HG03108 (cell line): ENCODE measurements around the gene LRP1.

Experiments
- ATAC-seq: cut with Tn5 transposase; IDR thresholded peaks from one replicate; pipeline ENCODE4 v1.9.1; 2021; ENCODE audit warnings: moderate library complexity; ENCODE audit not compliant: unreplicated experiment

Gene LRP1

GRCh38 chr12:57152639-57153038 is 24.4 kb downstream of the LRP1 start:
- ATAC-seq, result no peak

GRCh38 chr12:57153415-57153997 is 25.2 kb downstream of the LRP1 start:
- ATAC-seq, result no peak

GRCh38 chr12:57154076-57154475 is 25.8 kb downstream of the LRP1 start:
- no peak for ATAC-seq

GRCh38 chr12:57154804-57155434 is 26.6 kb downstream of the LRP1 start:
- no peak for ATAC-seq

GRCh38 chr12:57156701-57157403 is 28.6 kb downstream of the LRP1 start:
- ATAC-seq, result no peak

- no peak for ATAC-seq
These were observed 29.4 kb downstream of the LRP1 start for GRCh38 chr12:57157588-57158173.

- ATAC-seq, result no peak
These were observed 29.9 kb downstream of the LRP1 start for GRCh38 chr12:57158186-57158585.

- no peak for ATAC-seq
These were observed 30.4 kb downstream of the LRP1 start for GRCh38 chr12:57158665-57159064.

GRCh38 chr12:57159311-57159710 is 31.0 kb downstream of the LRP1 start:
- no peak for ATAC-seq

- no peak for ATAC-seq
These were observed 31.8 kb downstream of the LRP1 start for GRCh38 chr12:57160040-57160439.

- ATAC-seq, result no peak
These were observed 32.5 kb downstream of the LRP1 start for GRCh38 chr12:57160741-57161140.

- no peak for ATAC-seq
These were observed 33.2 kb downstream of the LRP1 start for GRCh38 chr12:57161491-57161890.

GRCh38 chr12:57162553-57163125 is 34.4 kb downstream of the LRP1 start:
- no peak for ATAC-seq

- no peak for ATAC-seq
These were observed 36.2 kb downstream of the LRP1 start for GRCh38 chr12:57164454-57164853.

- ATAC-seq, result no peak
These were observed 36.8 kb downstream of the LRP1 start for GRCh38 chr12:57164966-57165625.

- no peak for ATAC-seq
These were observed 37.5 kb downstream of the LRP1 start for GRCh38 chr12:57165741-57166140.

- no peak for ATAC-seq
These were observed 38.7 kb downstream of the LRP1 start for GRCh38 chr12:57166971-57167371.

GRCh38 chr12:57168058-57168457 is 39.8 kb downstream of the LRP1 start:
- ATAC-seq, result no peak

GRCh38 chr12:57169046-57169795 is 40.9 kb downstream of the LRP1 start:
- ATAC-seq, result no peak

- ATAC-seq, result no peak
These were observed 41.7 kb downstream of the LRP1 start for GRCh38 chr12:57169969-57170368.
